ENCODE measurements around the gene SEC61A1. TPM values are rescaled to one million over a fixed set of nuclear protein-coding genes. Genes with fewer than 3 reads are reported as not detected.

SEC61A1 gene
- total and polyA plus RNA-seq, 2 experiments from 2014 or later: 362 to 510 TPM

DNA sequence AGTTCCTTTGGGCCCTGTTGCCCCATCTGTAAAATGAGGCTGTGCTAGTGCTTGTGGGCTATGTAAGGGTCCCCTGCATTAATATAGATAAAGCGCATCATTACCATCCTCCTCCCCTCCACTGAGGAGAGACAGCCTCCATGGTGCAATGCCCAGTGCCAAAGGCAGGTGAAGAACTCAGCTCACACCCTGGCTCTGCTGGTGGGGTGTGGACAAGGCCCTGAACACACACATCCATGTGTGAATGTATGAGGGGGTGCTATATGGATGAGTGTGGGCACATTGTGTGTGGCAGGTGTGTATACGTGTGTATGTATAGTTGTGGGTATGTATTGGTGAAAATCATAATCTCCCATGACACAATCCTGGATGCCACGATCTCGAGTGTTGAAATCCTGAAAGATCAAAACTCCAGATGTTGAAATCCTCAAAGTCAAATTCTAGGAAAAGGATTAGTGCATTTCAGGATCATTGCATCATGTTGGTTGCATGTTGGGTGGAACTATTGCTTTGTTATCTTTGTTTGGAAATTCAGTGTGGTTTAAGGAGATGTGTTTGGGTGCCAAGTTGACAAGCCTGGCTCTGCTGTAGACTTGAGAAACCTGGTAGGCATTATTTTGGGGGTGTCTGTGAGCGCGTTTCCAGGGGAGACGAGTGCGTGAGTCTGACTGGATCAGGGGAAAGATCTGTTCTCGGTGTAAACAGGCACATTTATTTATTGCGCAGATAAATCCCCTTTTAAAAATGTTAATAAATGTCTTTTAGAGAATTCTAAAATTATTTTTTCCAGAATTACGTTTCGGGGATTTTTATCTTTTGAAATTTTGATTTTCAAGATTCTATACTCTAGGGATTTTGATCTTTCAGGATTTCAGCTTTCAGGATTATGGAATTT, 42.0 kb upstream of the SEC61A1 start:
- peak; percentile 78 for DNase-seq

GRCh38 chr3:128011140-128011539, 41.1 kb upstream of the SEC61A1 start:
- Histone ChIP-seq H3K27me3 (replicated peaks; ENCODE audit: insufficient read depth) (no peaks in the 10 kb centered on the region; the same call in 1 of the 2 replicates), H4K20me1 (ENCODE audit: insufficient read depth) (no peaks in the 10 kb centered on the region), H3K4me3 (no peak overlapping the region), H3K4me1 (ENCODE audit: insufficient read depth) (0 out of 2 replicates have a peak, but pooled peaks cover 12% of the 10 kb centered on the region), H3K79me2 (ENCODE audit: insufficient read depth) (no peaks in the 10 kb centered on the region), H3K9ac (no peak overlapping the region), H3K4me2 (ENCODE audit: unreplicated experiment) (no peak overlapping the region), H3K9me3 (ENCODE audit: low read depth) (no peaks in the 10 kb centered on the region), H3K9me2 (ENCODE audit: insufficient read depth) (no peaks in the 10 kb centered on the region), H3K27ac (no peak overlapping the region), H3F3A (ENCODE audit: insufficient read depth) (peaks cover 4% of the 10 kb centered on the region; the same call in 1 of the 2 replicates), H3K36me3 (ENCODE audit: low read depth) (no peaks in the 10 kb centered on the region), H2AFZ (no peak overlapping the region)
- TF ChIP-seq EZH2phosphoT487 (IDR thresholded peaks at IDR 0.05; ENCODE audit: insufficient read depth, low read depth) (no peak), EZH2 (IDR thresholded peaks at IDR 0.05; ENCODE audit: insufficient read depth, poor library complexity, severe bottlenecking) (no peak)
- peak; percentile 18 for DNase-seq
- in situ Hi-C loops (cut with MboI): no loop called here
- WGBS, 2 experiments (ENCODE audit: low coverage in 1 of 2, low lambda C conversion rate in 2 of 2, missing lambda C conversion rate in 2 of 2): 21 to 23% methylated on average over 12 of the region's 12 CpGs

More for the DNA sequence above, 42.0 kb upstream of the SEC61A1 start:
- Histone ChIP-seq H3K27ac (peak overlapping the region; percentile 25), H4K20me1 (ENCODE audit: insufficient read depth) (no peaks in the 10 kb centered on the region), H2AFZ (no peak overlapping the region), H3K9me3 (ENCODE audit: low read depth) (no peaks in the 10 kb centered on the region), H3K9ac (no peak overlapping the region), H3K36me3 (ENCODE audit: low read depth) (no peaks in the 10 kb centered on the region), H3F3A (ENCODE audit: insufficient read depth) (peaks cover 4% of the 10 kb centered on the region; the same call in 1 of the 2 replicates), H3K9me2 (ENCODE audit: insufficient read depth) (no peaks in the 10 kb centered on the region), H3K27me3 (replicated peaks; ENCODE audit: insufficient read depth) (no peaks in the 10 kb centered on the region; the same call in 1 of the 2 replicates), H3K4me1 (ENCODE audit: insufficient read depth) (0 out of 2 replicates have a peak, but pooled peaks cover 12% of the 10 kb centered on the region), H3K4me3 (no peak overlapping the region), H3K4me2 (ENCODE audit: unreplicated experiment) (peak overlapping the region; percentile 15), H3K79me2 (ENCODE audit: insufficient read depth) (no peaks in the 10 kb centered on the region)
- in situ Hi-C loops (cut with MboI): no loop called here
- TF ChIP-seq EZH2 (IDR thresholded peaks at IDR 0.05; ENCODE audit: insufficient read depth, poor library complexity, severe bottlenecking) (no peak), EZH2phosphoT487 (IDR thresholded peaks at IDR 0.05; ENCODE audit: insufficient read depth, low read depth) (no peak)
- 50 to 52% methylated on average over 12 of the region's 12 CpGs for WGBS, 2 experiments (ENCODE audit: low coverage in 1 of 2, low lambda C conversion rate in 2 of 2, missing lambda C conversion rate in 2 of 2)

DNA sequence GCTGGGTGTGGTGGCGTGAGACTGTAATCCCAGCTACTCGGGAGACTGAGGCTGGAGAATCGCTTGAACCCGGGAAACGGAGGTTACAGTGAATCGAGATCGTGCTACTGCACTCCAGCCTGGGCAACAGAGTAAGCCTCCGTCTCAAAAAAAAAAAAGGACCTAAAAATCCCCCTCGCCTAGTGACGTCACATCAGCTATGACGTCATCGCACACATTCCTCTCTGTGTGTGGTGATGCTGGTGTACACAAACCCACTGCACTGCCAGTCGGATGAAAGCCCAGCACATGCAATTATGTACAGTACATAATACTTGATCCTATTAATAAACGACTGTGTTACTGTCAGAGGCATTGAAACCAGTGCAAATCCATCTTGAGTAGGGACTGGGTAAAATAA, 40.2 kb upstream of the SEC61A1 start:
- Histone ChIP-seq H3K36me3 (ENCODE audit: low read depth) (no peaks in the 10 kb centered on the region), H3K4me3 (no peak overlapping the region)

GRCh38 chr3:128014548-128014947, 37.7 kb upstream of the SEC61A1 start:
- no peak overlapping the region for H3K4me3 ChIP-seq
- H3K79me2 ChIP-seq (ENCODE audit: insufficient read depth): no peaks in the 10 kb centered on the region
- H3K27ac ChIP-seq: no peak overlapping the region
- H3K27me3 ChIP-seq (replicated peaks; ENCODE audit: insufficient read depth): peaks cover 3% of the 10 kb centered on the region; the same call in 1 of the 2 replicates
- H2AFZ ChIP-seq: no peak overlapping the region
- no peaks in the 10 kb centered on the region for H3K9me3 ChIP-seq (ENCODE audit: low read depth)
- no peaks in the 10 kb centered on the region for H4K20me1 ChIP-seq (ENCODE audit: insufficient read depth)
- TF ChIP-seq EZH2phosphoT487 (IDR thresholded peaks at IDR 0.05; ENCODE audit: insufficient read depth, low read depth): no peak
- no peak for TF ChIP-seq EZH2 (IDR thresholded peaks at IDR 0.05; ENCODE audit: insufficient read depth, poor library complexity, severe bottlenecking)
- in situ Hi-C loops (cut with MboI): no loop called here
- H3K4me1 ChIP-seq (ENCODE audit: insufficient read depth): 0 out of 2 replicates have a peak, but pooled peaks cover 12% of the 10 kb centered on the region
- no peak overlapping the region for H3K4me2 ChIP-seq (ENCODE audit: unreplicated experiment)
- no peaks in the 10 kb centered on the region for H3K36me3 ChIP-seq (ENCODE audit: low read depth)
- no peaks in the 10 kb centered on the region for H3K9me2 ChIP-seq (ENCODE audit: insufficient read depth)
- H3F3A ChIP-seq (ENCODE audit: insufficient read depth): peaks cover 4% of the 10 kb centered on the region; the same call in 1 of the 2 replicates
- DNase-seq: no peak
- no peak overlapping the region for H3K9ac ChIP-seq
- 73 to 75% methylated on average over 3 of the region's 3 CpGs for whole genome bisulfite sequencing, 2 experiments (ENCODE audit: low coverage in 1 of 2, low lambda C conversion rate in 2 of 2, missing lambda C conversion rate in 2 of 2)

More for the DNA sequence above, 40.2 kb upstream of the SEC61A1 start:
- Histone ChIP-seq H3K4me2 (ENCODE audit: unreplicated experiment) (no peak overlapping the region), H3K4me1 (ENCODE audit: insufficient read depth) (0 out of 2 replicates have a peak, but pooled peaks cover 12% of the 10 kb centered on the region), H3K9ac (no peak overlapping the region), H3K79me2 (ENCODE audit: insufficient read depth) (no peaks in the 10 kb centered on the region), H4K20me1 (ENCODE audit: insufficient read depth) (no peaks in the 10 kb centered on the region), H3F3A (ENCODE audit: insufficient read depth) (peaks cover 4% of the 10 kb centered on the region; the same call in 1 of the 2 replicates), H3K27ac (no peak overlapping the region), H2AFZ (no peak overlapping the region), H3K27me3 (replicated peaks; ENCODE audit: insufficient read depth) (no peaks in the 10 kb centered on the region; the same call in 1 of the 2 replicates), H3K9me2 (ENCODE audit: insufficient read depth) (no peaks in the 10 kb centered on the region), H3K9me3 (ENCODE audit: low read depth) (no peaks in the 10 kb centered on the region)
- TF ChIP-seq EZH2phosphoT487 (IDR thresholded peaks at IDR 0.05; ENCODE audit: insufficient read depth, low read depth) (no peak), EZH2 (IDR thresholded peaks at IDR 0.05; ENCODE audit: insufficient read depth, poor library complexity, severe bottlenecking) (no peak)
- in situ Hi-C loops (cut with MboI): no loop called here
- WGBS, 2 experiments (ENCODE audit: low coverage in 1 of 2, low lambda C conversion rate in 2 of 2, missing lambda C conversion rate in 2 of 2): 78% methylated on average over 13 to 14 of the region's 14 CpGs
- no peak for DNase-seq

Data from GM23248 (cell line).